GM06990 (cell line): Measurements from ENCODE around the gene TSPO.

Source experiments
- DNase-seq: peaks from one replicate; pipeline ENCODE4 v3.0.0-alpha.2; 2011; ENCODE audit not compliant: insufficient read length; ENCODE audit errors: extremely low read depth
- H3K27me3 ChIP-seq: replicated peaks from 2 replicates; pipeline ENCODE4 v1.6.0; 2011; ENCODE audit warnings: low read length; ENCODE audit not compliant: control insufficient read depth, insufficient read depth
- H3K36me3 ChIP-seq: 2 replicates; pipeline ENCODE4 v1.5.1; 2011; ENCODE audit warnings: low read length; ENCODE audit not compliant: control insufficient read depth, insufficient read depth
- H3K4me3 ChIP-seq: replicated peaks from 2 replicates; pipeline ENCODE4 v1.5.1; 2011; ENCODE audit warnings: low read depth, mild to moderate bottlenecking, control low read depth, low read length
- TF ChIP-seq, protein P1 (sequence below): IDR thresholded peaks from 2 replicates; pipeline ENCODE4 v1.5.1; 2011; ENCODE audit warnings: low read length, control low read depth, mild to moderate bottlenecking, inconsistent platforms; ENCODE audit not compliant: insufficient read depth, poor library complexity, severe bottlenecking

TSPO gene

DNA sequence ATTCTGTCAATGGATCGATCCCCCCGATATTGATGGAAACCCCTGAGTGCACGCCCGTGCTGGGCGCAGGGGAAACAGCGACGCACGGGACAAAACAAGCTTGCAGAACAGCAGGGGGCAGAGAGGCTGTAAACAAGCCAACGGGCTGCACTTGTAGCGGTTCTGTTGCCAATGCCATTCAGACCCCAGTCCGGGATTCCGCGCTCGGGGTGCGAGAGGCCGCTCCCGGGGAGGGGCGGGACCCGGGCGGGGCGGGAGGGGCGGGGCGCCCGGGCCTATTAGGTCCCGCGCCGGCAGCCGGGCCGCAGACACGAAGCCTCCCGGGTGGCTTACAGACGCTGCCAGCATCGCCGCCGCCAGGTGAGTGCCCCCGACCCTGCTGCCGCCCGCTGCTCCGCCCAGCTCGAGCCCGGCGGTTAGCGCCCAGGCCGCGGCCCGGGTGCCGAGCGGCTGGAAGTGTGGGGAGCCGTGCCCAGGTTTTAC lies 40.9 kb upstream of the TSPO start, which contains the start of gene BIK:
BIK (plus strand) TSS at position 307 of the 483 bp plus-strand sequence. CDS start 13,273 bp downstream, outside the sequence.
- Histone ChIP-seq H3K36me3 (no peaks in the 10 kb centered on the region), H3K27me3 (no peaks in the 10 kb centered on the region; the same call in 1 of the 2 replicates), H3K4me3 (peak within 1 kb of the TSS; percentile 76)
- peak; percentile 67 for DNase-seq
- TF ChIP-seq, protein P1, sequence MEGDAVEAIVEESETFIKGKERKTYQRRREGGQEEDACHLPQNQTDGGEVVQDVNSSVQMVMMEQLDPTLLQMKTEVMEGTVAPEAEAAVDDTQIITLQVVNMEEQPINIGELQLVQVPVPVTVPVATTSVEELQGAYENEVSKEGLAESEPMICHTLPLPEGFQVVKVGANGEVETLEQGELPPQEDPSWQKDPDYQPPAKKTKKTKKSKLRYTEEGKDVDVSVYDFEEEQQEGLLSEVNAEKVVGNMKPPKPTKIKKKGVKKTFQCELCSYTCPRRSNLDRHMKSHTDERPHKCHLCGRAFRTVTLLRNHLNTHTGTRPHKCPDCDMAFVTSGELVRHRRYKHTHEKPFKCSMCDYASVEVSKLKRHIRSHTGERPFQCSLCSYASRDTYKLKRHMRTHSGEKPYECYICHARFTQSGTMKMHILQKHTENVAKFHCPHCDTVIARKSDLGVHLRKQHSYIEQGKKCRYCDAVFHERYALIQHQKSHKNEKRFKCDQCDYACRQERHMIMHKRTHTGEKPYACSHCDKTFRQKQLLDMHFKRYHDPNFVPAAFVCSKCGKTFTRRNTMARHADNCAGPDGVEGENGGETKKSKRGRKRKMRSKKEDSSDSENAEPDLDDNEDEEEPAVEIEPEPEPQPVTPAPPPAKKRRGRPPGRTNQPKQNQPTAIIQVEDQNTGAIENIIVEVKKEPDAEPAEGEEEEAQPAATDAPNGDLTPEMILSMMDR = peak; percentile 48

DNA sequence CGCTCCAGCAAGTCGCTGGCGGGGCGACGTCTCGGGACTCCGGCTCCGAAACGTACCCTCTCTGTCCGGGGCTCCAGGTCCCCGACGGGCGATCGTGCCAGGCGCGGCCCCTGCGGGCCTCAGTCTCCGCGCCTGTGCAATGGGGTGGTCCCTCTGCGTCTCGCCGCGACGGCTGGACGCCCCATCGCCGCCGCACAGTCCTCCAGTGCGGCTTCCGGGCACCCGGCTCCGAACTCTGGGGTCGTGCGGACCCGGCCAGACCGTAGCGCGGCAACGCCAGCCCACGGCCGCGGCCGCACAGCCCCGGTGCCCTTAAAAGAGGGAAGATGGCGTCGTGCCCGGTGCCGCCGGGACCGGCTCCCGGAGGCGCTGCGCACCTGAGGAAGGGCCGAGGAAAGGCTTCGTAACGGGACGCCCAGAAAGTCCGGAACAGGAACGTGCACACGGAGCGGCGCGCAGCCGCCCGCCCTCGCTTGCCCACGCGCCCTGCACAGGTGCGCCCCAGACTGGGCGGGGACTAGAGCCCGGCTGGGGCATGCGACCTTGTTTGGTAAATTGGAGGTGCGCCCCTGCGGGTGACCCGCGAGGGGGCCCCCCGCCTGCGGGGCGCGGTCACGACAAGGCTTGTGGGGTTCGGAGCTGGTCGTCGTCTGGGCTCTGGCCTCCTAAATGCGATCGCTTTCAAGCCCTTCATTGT lies 40.3 kb upstream of the TSPO start:
- no peaks in the 10 kb centered on the region; the same call in 1 of the 2 replicates for H3K27me3 ChIP-seq
- TF ChIP-seq, protein P1 = peak; percentile 11
- peak; percentile 79 for DNase-seq
- peak overlapping the region; percentile 76 for H3K4me3 ChIP-seq
- no peaks in the 10 kb centered on the region for H3K36me3 ChIP-seq

DNA sequence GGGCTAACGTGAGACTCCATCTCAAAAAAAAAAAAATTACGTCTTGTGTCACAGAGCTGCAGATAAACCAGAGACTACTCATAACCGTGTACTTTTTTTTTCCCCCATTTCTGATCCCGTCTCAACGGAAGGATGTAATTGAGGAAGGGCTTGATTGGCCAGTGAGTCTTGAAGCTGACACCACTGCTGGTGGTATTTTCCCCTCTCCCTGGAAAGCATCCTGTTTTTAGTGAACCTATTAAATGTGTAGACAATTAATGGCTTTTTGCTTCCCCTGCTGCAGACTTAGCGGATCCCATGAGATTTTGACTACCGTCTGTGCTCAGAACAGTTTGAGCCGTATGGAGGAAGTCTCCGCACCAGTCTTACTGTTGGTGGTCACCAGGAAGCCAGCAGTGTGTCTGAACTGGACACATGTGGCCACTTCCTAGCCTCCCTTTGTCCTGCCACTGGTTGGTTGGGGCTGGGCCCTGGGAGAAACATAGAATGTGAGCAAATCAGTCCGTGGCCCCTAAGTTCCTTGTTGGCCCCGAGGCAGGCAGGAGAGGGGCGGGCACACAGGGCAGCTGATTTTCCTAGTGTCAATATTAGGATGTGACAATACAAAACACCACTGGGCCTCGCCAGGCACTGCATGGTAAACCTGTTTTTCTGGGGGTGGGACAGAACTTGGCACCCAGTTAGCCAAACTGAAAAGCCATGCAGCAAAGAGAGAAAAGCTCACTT lies 37.7 kb upstream of the TSPO start:
- TF ChIP-seq, protein P1 = no peak
- H3K36me3 ChIP-seq = no peaks in the 10 kb centered on the region
- no peaks in the 10 kb centered on the region; the same call in 1 of the 2 replicates for H3K27me3 ChIP-seq
- no peak overlapping the region for H3K4me3 ChIP-seq
- DNase-seq = no peak

DNA sequence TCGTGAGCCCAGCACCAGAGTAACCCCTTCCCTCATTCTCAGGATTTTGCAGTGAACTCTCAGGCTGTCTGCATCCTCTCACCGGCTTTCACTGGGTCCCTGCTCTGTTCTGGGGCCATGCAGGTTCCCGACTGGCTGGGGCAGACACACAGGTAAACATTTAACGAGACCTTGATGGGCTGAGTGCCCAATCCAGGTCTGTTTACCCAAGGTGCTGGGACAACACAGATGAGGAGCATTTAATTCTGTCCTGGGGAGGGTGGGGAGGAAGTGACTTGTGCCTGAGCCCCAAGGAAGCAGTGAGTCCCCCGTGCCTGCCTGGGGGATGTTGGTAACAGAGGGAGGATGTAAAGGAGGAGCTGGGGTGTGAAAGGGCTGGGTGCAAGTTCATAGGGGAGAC lies 36.4 kb upstream of the TSPO start:
- DNase-seq = no peak
- TF ChIP-seq, protein P1 = no peak
- Histone ChIP-seq H3K27me3 (no peaks in the 10 kb centered on the region), H3K36me3 (no peaks in the 10 kb centered on the region), H3K4me3 (no peak overlapping the region)

DNA sequence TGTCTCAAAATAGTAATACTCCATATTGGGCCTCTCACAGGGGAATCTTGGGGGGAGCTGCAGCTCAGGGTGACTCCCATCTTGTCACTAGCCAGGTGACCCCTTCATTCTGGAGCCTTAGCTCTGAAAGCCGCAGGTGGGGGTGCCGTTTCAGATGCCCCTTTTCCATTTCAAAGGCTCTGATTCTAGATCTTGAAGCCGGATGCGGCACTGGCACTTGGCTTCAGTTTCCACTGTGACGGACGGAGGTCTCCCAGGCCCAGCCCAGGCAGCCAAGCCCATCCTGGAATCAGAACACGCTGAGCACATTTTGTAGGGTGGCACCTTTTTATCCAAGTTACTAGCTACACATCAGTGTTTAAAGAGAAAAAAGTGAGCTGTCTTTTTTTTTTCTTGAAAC lies 34.4 kb upstream of the TSPO start:
- Histone ChIP-seq H3K36me3 (no peaks in the 10 kb centered on the region), H3K27me3 (no peaks in the 10 kb centered on the region), H3K4me3 (no peak overlapping the region)
- DNase-seq = no peak
- TF ChIP-seq, protein P1 = no peak
